ENCODE measurements around the gene RIN3.

The RIN3 gene

GRCh38 chr14:92511453-92512238 lies 1.9 kb upstream of the RIN3 start:
- no peak for DNase-seq

- DNase-seq = no peak
Measured at GRCh38 chr14:92512807-92513203, 776 bp upstream of the RIN3 start.

GRCh38 chr14:92513966-92514843 lies 624 bp downstream of the RIN3 start:
- peak; percentile 53 for DNase-seq

GRCh38 chr14:92514844-92515514 lies 1.4 kb downstream of the RIN3 start:
- DNase-seq = peak; percentile 41

- DNase-seq = no peak
Measured at GRCh38 chr14:92515546-92516343, 2.2 kb downstream of the RIN3 start.

GRCh38 chr14:92516344-92516965 lies 2.9 kb downstream of the RIN3 start:
- no peak for DNase-seq

GRCh38 chr14:92516966-92517506 lies 3.5 kb downstream of the RIN3 start:
- DNase-seq = peak; percentile 60

- no peak for DNase-seq
Measured at GRCh38 chr14:92517761-92518160, 4.2 kb downstream of the RIN3 start.

- DNase-seq = peak; percentile 37
Measured at GRCh38 chr14:92519246-92520101, 5.9 kb downstream of the RIN3 start.

GRCh38 chr14:92520102-92521057 lies 6.8 kb downstream of the RIN3 start:
- DNase-seq = peak; percentile 71

- DNase-seq = no peak
Measured at GRCh38 chr14:92521058-92521415, 7.5 kb downstream of the RIN3 start.

- DNase-seq = no peak
Measured at GRCh38 chr14:92523752-92524151, 10.2 kb downstream of the RIN3 start.

- peak; percentile 58 for DNase-seq
Measured at GRCh38 chr14:92524602-92525185, 11.1 kb downstream of the RIN3 start.

- no peak for DNase-seq
Measured at GRCh38 chr14:92525322-92526095, 11.9 kb downstream of the RIN3 start.

- DNase-seq = no peak
Measured at GRCh38 chr14:92527721-92528120, 14.1 kb downstream of the RIN3 start.

GRCh38 chr14:92528486-92529100 lies 15.0 kb downstream of the RIN3 start:
- no peak for DNase-seq

GRCh38 chr14:92529903-92530302 lies 16.3 kb downstream of the RIN3 start:
- peak; percentile 71 for DNase-seq
